ENCODE data around the gene DNAAF9. TPM values are rescaled to one million over a fixed set of nuclear protein-coding genes. Genes with fewer than 3 reads are reported as not detected.

The DNAAF9 gene
- total RNA-seq, 1 donor from 2014 or later, result 10.9 TPM

GRCh38 chr20:3380228-3381070 is 27.0 kb downstream of the DNAAF9 start:
- H3K4me1 ChIP-seq, result no peaks in the 10 kb centered on the region

GRCh38 chr20:3378138-3378537 is 29.3 kb downstream of the DNAAF9 start:
- no peak for DNase-seq (ENCODE audit: low spot score in 2 of 2)
- Histone ChIP-seq H3K27me3 (no peaks in the 10 kb centered on the region), H3K27ac (no peak overlapping the region), H3K9me3 (no peaks in the 10 kb centered on the region), H3K4me1 (no peaks in the 10 kb centered on the region), H3K4me3 (no peak overlapping the region), H3K36me3 (peaks cover 36 to 51% of the 10 kb centered on the region in 2 donors)
- intact Hi-C loops (cut with DNase I), result no loop called here
- no peak for TF ChIP-seq CTCF (IDR thresholded peaks at IDR 0.05)

More at GRCh38 chr20:3380228-3381070, 27.0 kb downstream of the DNAAF9 start:
- Histone ChIP-seq H3K36me3 (peaks cover 18 to 28% of the 10 kb centered on the region in 2 donors), H3K27ac (no peak overlapping the region), H3K9me3 (no peaks in the 10 kb centered on the region), H3K4me3 (no peak overlapping the region), H3K27me3 (no peaks in the 10 kb centered on the region)
- no peak for DNase-seq (ENCODE audit: low spot score in 2 of 2)
- no peak for TF ChIP-seq CTCF (IDR thresholded peaks at IDR 0.05)
- intact Hi-C loops (cut with DNase I), result no loop called here

GRCh38 chr20:3377644-3378043 is 29.8 kb downstream of the DNAAF9 start:
- Histone ChIP-seq H3K27me3 (no peaks in the 10 kb centered on the region), H3K4me3 (no peak overlapping the region), H3K9me3 (no peaks in the 10 kb centered on the region), H3K4me1 (no peaks in the 10 kb centered on the region), H3K36me3 (peaks cover 41 to 56% of the 10 kb centered on the region in 2 donors), H3K27ac (no peak overlapping the region)
- no peak for DNase-seq (ENCODE audit: low spot score in 2 of 2)
- intact Hi-C loops (cut with DNase I), result no loop called here
- TF ChIP-seq CTCF (IDR thresholded peaks at IDR 0.05), result no peak

GRCh38 chr20:3374296-3374695 is 33.2 kb downstream of the DNAAF9 start:
- DNase-seq (ENCODE audit: low spot score in 2 of 2), result no peak
- Histone ChIP-seq H3K4me1 (no peaks in the 10 kb centered on the region), H3K36me3 (peaks cover 60 to 76% of the 10 kb centered on the region in 2 donors), H3K4me3 (no peak overlapping the region), H3K9me3 (no peaks in the 10 kb centered on the region), H3K27ac (no peak overlapping the region), H3K27me3 (no peaks in the 10 kb centered on the region)
- no peak for TF ChIP-seq CTCF (IDR thresholded peaks at IDR 0.05)
- intact Hi-C loops (cut with DNase I), result no loop called here

GRCh38 chr20:3371754-3372153 is 35.7 kb downstream of the DNAAF9 start:
- Histone ChIP-seq H3K36me3 (peaks cover 61 to 69% of the 10 kb centered on the region in 2 donors), H3K27ac (no peak overlapping the region), H3K4me1 (no peaks in the 10 kb centered on the region), H3K4me3 (no peak overlapping the region), H3K27me3 (no peaks in the 10 kb centered on the region), H3K9me3 (no peaks in the 10 kb centered on the region)
- TF ChIP-seq CTCF (IDR thresholded peaks at IDR 0.05), result no peak
- DNase-seq (ENCODE audit: low spot score in 2 of 2), result no peak
- intact Hi-C loops (cut with DNase I), result no loop called here

Measured in ascending aorta (tissue), 2 donors.